Left ventricle myocardium inferior (tissue), 1 donor: Measurements from ENCODE around the gene NBPF3. TPM values are rescaled to one million over a fixed set of nuclear protein-coding genes. Genes with fewer than 3 reads are reported as not detected.

ENCODE experiments used
- DNase-seq: peaks from one replicate; pipeline ENCODE4 v3.0.0-alpha.2; 2020
- H3K27ac ChIP-seq: fragments of 200-600 bp; replicated peaks from 2 replicates; pipeline ENCODE4 v1.8.0; 2021
- H3K27me3 ChIP-seq: fragments of 200-600 bp; 2 replicates; pipeline ENCODE4 v1.8.0; 2021; ENCODE audit warnings: low read depth
- H3K36me3 ChIP-seq: fragments of 200-600 bp; 2 replicates; pipeline ENCODE4 v1.8.0; 2021
- H3K4me1 ChIP-seq: fragments of 200-600 bp; 2 replicates; pipeline ENCODE4 v1.8.0; 2021
- H3K4me3 ChIP-seq: fragments of 200-600 bp; 2 replicates; pipeline ENCODE4 v1.8.0; 2021; ENCODE audit warnings: mild to moderate bottlenecking, moderate library complexity
- H3K9me3 ChIP-seq: fragments of 200-600 bp; replicated peaks from 2 replicates; pipeline ENCODE4 v1.8.0; 2021
- CTCF ChIP-seq: fragments of 200-600 bp; IDR thresholded peaks from 2 replicates; pipeline ENCODE4 v1.8.0; 2021; ENCODE audit warnings: antibody characterized with exemption, mild to moderate bottlenecking, borderline replicate concordance
- intact Hi-C: fragments of 100-400 bp; cut with micrococcal nuclease; formaldehyde crosslinking; loops from one replicate; pipeline ENCODE4 v1.11.0; 2022
- total RNA-seq: library from RNA; stranded (reverse); fragmentation: NEBNext Ultra II Directional; extraction: Animal tissue kit (Norgen Biotek cat#: 25700); gene quantifications from one replicate; pipeline ENCODE4 v1.2.1, GENCODE V29; 2021
- donor health status: DM: no; HTN: yes; CAD: no; lungs with severe emphysema.

The NBPF3 gene
- total RNA-seq, 1 donor from 2014 or later = 5.1 TPM

- Histone ChIP-seq H3K4me3 (no peak overlapping the region), H3K9me3 (no peaks in the 10 kb centered on the region), H3K36me3 (no peaks in the 10 kb centered on the region), H3K27ac (no peak overlapping the region), H3K4me1 (peaks cover 12% of the 10 kb centered on the region), H3K27me3 (no peaks in the 10 kb centered on the region)
- intact Hi-C loops = no loop called here
- DNase-seq = no peak
- TF ChIP-seq CTCF = no peak
These were observed 90.6 kb downstream of the NBPF3 start for GRCh38 chr1:21530368-21531016.

GRCh38 chr1:21531241-21531640 is 91.3 kb downstream of the NBPF3 start:
- no peaks in the 10 kb centered on the region for H3K9me3 ChIP-seq
- H3K36me3 ChIP-seq = no peaks in the 10 kb centered on the region
- no peak for DNase-seq
- no peak overlapping the region for H3K27ac ChIP-seq
- peaks cover 17% of the 10 kb centered on the region for H3K4me1 ChIP-seq
- no peak for TF ChIP-seq CTCF
- intact Hi-C loops = no loop called here
- H3K4me3 ChIP-seq = no peak overlapping the region
- no peaks in the 10 kb centered on the region for H3K27me3 ChIP-seq

GRCh38 chr1:21532496-21532895 is 92.6 kb downstream of the NBPF3 start:
- Histone ChIP-seq H3K36me3 (no peaks in the 10 kb centered on the region), H3K4me3 (no peak overlapping the region), H3K4me1 (peaks cover 27% of the 10 kb centered on the region), H3K9me3 (no peaks in the 10 kb centered on the region), H3K27me3 (no peaks in the 10 kb centered on the region), H3K27ac (no peak overlapping the region)
- TF ChIP-seq CTCF = no peak
- DNase-seq = no peak
- intact Hi-C loops = no loop called here

- no peak for DNase-seq
- intact Hi-C loops = no loop called here
- Histone ChIP-seq H3K27ac (no peak overlapping the region), H3K4me3 (no peak overlapping the region), H3K9me3 (no peaks in the 10 kb centered on the region), H3K36me3 (no peaks in the 10 kb centered on the region), H3K27me3 (no peaks in the 10 kb centered on the region), H3K4me1 (peaks cover 33% of the 10 kb centered on the region)
- TF ChIP-seq CTCF = no peak
These were observed 93.1 kb downstream of the NBPF3 start for GRCh38 chr1:21532992-21533534.

- H3K27ac ChIP-seq = peak overlapping the region; percentile 94
- DNase-seq = no peak
- no peaks in the 10 kb centered on the region for H3K9me3 ChIP-seq
- no peaks in the 10 kb centered on the region for H3K36me3 ChIP-seq
- no peak overlapping the region for H3K4me3 ChIP-seq
- H3K27me3 ChIP-seq = no peaks in the 10 kb centered on the region
- no peak for TF ChIP-seq CTCF
- peaks cover 43% of the 10 kb centered on the region for H3K4me1 ChIP-seq
- intact Hi-C loops = no loop called here
These were observed 94.2 kb downstream of the NBPF3 start for GRCh38 chr1:21534146-21534545.

Other genes with a start within 250 kb of the NBPF3 start
- 54.7 TPM for gene ECE1, start 149.7 kb upstream of the NBPF3 start, total RNA-seq
- gene ALPL, start 69.3 kb downstream of the NBPF3 start, total RNA-seq = 10.2 TPM
- gene RAP1GAP, start 229.2 kb downstream of the NBPF3 start, total RNA-seq = 6.2 TPM